Measurements from ENCODE around the gene AVEN.

Gene AVEN

DNA sequence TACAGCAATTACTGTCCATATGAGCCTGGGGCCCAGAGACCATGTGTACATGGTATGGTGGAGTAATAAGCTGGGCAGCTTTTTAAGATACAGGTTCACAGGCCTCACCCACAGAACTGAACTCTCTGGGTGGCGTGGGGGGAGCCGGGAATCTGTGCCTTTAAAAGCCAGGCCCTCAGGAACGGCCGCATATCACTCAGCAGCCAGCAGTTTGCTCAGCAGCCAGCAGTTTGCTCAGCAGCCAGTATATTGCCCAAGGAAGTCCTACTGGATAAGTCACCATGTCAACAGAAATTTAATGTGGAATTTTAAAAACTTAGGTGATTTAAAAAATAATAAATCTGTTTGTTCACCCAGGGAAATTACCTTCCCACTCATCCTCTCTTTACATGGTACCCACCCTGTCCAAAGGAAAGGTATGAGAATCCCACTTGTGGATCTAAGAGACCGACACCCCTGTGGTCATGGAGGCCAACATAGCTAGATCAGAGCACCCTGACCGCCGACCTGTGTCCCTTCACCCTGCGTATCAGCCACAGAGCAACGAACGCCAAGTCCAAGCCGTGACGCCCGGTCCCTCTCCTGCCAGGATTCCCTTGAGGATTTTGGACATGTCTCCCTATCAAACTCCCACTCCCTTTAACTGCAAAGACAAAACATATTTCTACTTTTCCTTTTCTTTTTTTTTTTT lies 166.4 kb downstream of the AVEN start:
- TF ChIP-seq, protein P1, sequence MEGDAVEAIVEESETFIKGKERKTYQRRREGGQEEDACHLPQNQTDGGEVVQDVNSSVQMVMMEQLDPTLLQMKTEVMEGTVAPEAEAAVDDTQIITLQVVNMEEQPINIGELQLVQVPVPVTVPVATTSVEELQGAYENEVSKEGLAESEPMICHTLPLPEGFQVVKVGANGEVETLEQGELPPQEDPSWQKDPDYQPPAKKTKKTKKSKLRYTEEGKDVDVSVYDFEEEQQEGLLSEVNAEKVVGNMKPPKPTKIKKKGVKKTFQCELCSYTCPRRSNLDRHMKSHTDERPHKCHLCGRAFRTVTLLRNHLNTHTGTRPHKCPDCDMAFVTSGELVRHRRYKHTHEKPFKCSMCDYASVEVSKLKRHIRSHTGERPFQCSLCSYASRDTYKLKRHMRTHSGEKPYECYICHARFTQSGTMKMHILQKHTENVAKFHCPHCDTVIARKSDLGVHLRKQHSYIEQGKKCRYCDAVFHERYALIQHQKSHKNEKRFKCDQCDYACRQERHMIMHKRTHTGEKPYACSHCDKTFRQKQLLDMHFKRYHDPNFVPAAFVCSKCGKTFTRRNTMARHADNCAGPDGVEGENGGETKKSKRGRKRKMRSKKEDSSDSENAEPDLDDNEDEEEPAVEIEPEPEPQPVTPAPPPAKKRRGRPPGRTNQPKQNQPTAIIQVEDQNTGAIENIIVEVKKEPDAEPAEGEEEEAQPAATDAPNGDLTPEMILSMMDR (IDR thresholded peaks at IDR 0.05; ENCODE audit: insufficient read depth, low read length, missing control alignments) = no peak
- ChIA-PET POLR2A (no interaction called here), CTCF (interaction anchor here (0.6 to 1.0 kb wide), 2 partner anchors 60 to 101 kb away, joined by 3 read pairs; no protein-coding TSS in a partner anchor)
- no peak overlapping the region for H3K4me3 ChIP-seq (ENCODE audit: low read depth, low read length)
- no peak for DNase-seq (ENCODE audit: low read depth, low spot score)

DNA sequence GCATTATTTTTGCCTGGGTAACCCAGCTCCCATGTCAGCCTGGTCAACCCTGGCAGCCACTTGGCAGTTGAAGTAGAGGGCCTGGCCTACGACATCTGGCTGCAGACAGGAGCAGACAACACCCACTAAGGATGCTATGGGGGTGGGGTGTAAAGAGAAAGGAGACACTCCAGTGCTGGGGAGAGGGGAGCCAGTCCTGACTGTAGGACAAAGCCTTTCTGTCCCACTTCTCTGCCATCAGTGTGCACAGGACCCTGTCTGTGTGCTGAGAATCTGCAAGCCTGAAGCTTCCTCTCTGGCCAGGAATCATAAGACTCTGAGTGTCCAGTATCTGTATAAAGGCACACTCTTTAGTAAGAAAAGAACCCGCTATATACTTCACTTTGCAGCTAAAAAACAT lies 167.0 kb downstream of the AVEN start:
- TF ChIP-seq, protein P1 (IDR thresholded peaks at IDR 0.05; ENCODE audit: insufficient read depth, low read length, missing control alignments) = no peak
- ChIA-PET POLR2A (no interaction called here), CTCF (interaction anchor here (1.0 kb wide), 1 partner anchor 102 kb away, joined by 3 read pairs; no protein-coding TSS in a partner anchor)
- DNase-seq (ENCODE audit: low read depth, low spot score) = no peak
- H3K4me3 ChIP-seq (ENCODE audit: low read depth, low read length) = no peak overlapping the region

GRCh38 chr15:33866101-33866737 lies 172.8 kb downstream of the AVEN start:
- TF ChIP-seq, protein P1 (IDR thresholded peaks at IDR 0.05; ENCODE audit: insufficient read depth, low read length, missing control alignments) = no peak
- DNase-seq (ENCODE audit: low read depth, low spot score) = no peak
- no peak overlapping the region for H3K4me3 ChIP-seq (ENCODE audit: low read depth, low read length)
- ChIA-PET CTCF (interaction anchor here (0.8 kb wide), 1 partner anchor 129 kb away, joined by 3 read pairs; no protein-coding TSS in a partner anchor), POLR2A (no interaction called here)

GRCh38 chr15:33865416-33865815 lies 173.6 kb downstream of the AVEN start:
- no peak for DNase-seq (ENCODE audit: low read depth, low spot score)
- CTCF ChIA-PET = no interaction called here
- H3K4me3 ChIP-seq (ENCODE audit: low read depth, low read length) = no peak overlapping the region
- POLR2A ChIA-PET = no interaction called here
- TF ChIP-seq, protein P1 (IDR thresholded peaks at IDR 0.05; ENCODE audit: insufficient read depth, low read length, missing control alignments) = no peak

DNA sequence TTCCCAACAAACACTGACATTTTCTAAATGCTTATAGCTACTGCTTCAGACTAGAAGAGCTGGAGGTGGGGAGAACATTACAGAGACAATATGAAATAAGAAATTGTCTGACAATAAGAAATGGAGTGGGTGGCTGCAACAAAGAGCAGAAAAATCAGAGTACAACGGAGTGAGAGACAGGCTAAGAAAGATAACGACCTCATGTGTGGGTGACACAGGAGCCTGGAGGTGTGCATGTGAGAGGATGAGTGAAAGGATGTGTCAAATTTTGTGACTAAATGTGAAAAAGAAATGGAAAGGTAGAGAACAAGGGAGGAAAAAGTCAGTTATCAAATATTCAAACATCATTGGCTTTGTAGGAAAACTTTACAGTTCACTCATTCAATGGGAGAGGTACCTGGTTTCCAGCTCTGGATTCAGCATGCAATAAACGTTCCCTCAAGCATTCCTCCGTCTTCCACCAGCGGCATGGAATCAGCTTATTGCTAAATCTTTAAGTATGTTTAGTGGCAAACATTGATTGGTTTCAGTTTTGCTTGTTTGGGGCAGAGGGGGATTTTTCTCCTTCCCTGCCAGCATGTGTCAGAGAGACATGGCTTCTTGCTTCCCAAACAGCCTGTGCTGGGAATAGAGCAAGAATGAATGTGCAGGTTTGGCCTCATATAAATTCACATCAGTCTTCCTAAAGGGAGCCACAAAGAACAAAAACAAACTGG lies 174.5 kb downstream of the AVEN start:
- POLR2A ChIA-PET = no interaction called here
- DNase-seq (ENCODE audit: low read depth, low spot score) = no peak
- CTCF ChIA-PET = no interaction called here
- TF ChIP-seq, protein P1 (IDR thresholded peaks at IDR 0.05; ENCODE audit: insufficient read depth, low read length, missing control alignments) = no peak
- no peak overlapping the region for H3K4me3 ChIP-seq (ENCODE audit: low read depth, low read length)

- no peak for DNase-seq (ENCODE audit: low read depth, low spot score)
- TF ChIP-seq, protein P1 (IDR thresholded peaks at IDR 0.05; ENCODE audit: insufficient read depth, low read length, missing control alignments) = no peak
- ChIA-PET CTCF (no interaction called here), POLR2A (no interaction called here)
- no peak overlapping the region for H3K4me3 ChIP-seq (ENCODE audit: low read depth, low read length)
Observed at GRCh38 chr15:33860754-33861153, 178.2 kb downstream of the AVEN start.

Measured in AG04449 (cell line).